ENCODE measurements around the gene PDGFB.

PDGFB gene

GRCh38 chr22:39205344-39206021 lies 39.3 kb downstream of the PDGFB start:
- no peak for DNase-seq (ENCODE audit: low read depth)

DNA sequence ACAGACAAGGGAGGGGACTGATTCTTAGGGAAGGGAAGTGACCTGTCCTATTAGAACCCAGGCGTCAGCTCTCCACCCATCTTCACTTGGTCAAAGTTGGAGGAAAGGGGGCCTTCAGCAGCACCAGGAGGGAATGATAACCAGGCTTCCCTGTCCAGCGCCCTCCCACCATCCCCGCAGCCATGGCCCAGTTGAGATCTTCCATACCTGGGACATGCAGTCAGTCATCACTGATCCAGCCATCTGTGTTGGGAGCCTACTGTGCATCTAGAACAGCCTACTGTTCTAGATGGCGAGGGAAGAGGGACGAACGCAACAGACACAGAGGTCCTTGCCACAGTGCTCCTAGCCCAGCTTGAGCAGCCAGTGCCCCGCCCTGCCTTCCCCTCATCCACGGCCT lies 40.6 kb downstream of the PDGFB start:
- DNase-seq (ENCODE audit: low read depth) = no peak

DNA sequence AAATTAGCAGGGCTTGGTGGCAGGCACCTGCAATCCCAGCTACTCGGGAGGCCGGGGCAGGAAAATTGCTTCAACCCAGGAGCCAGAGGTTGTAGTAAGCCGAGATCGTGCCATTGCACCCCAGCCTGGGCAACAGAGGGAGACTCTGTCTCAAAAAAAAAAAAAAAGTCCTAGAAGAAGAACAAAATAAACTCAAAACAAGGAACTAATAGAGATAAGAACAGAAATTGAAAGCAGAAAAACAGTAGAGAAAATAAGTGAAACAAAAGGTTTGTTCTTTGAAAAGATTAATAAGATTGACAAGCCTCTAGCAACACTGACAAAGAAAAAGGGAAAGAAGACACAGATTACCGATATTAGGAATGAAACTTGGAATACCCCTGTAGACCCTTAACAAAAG lies 47.2 kb downstream of the PDGFB start:
- no peak for DNase-seq (ENCODE audit: low read depth)

DNA sequence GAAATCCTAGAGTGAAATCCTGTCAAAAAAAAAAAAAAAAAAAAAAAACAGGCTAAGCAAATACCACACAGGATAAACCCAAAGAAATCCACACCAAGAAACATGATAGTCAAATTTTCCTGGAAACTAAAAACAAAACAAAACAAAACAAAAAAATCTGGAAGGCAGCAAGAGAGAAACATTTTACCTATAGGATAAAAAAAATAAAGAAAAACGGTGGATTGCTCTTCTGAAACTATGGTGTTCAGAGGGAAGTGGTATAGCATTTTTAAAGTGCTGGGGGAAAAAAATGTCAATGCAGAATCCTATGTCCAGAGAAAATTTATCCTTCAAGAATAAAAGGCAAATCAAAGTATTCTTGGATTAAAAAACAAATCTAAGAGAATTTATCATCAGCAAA lies 50.7 kb downstream of the PDGFB start:
- no peak for DNase-seq (ENCODE audit: low read depth)

DNA sequence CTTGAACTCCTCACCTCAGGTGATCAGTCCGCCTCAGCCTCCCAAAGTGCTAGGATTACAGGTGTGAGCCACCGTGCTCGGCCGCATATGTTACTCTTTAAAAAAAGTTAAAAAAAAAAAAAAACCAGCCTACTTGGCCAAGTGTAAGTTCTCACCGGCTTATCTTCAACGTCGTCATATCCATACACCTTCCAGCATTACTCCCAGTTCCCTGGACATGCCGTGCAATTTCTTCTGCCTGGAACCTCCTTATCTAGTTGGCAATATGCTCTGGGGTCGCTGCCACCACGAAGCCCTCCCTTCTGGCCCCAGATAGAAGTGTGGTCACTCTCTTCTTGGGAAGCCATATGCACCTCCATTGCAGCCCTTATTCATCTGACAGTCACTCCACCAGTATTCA lies 56.0 kb downstream of the PDGFB start:
- no peak for DNase-seq (ENCODE audit: low read depth)

DNA sequence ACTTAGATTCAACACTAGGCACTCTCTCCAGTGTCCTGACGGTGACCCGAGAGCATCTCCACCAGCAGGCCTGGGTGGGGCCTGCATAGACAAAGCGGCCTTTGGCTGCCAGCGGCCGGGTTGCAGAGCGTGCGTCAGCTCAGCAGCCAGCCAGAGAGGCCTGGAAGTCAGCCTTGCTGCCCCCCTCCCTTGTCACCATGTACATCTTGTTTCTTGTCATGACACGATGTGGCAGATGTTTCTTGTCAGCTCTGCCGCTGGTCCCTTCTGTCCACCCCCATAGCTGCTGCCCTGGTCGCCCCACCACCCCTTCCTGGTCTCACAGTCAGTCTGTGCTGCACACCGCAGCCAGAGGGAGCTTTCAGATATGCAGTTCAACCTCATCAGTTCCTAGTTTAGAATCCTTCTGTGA lies 59.2 kb downstream of the PDGFB start:
- peak; percentile 60 for DNase-seq (ENCODE audit: low read depth)

GRCh38 chr22:39184586-39185577 lies 59.9 kb downstream of the PDGFB start:
- no peak for DNase-seq (ENCODE audit: low read depth)

- DNase-seq (ENCODE audit: low read depth) = peak; percentile 53
Measured at GRCh38 chr22:39183991-39184585, 60.7 kb downstream of the PDGFB start.

DNA sequence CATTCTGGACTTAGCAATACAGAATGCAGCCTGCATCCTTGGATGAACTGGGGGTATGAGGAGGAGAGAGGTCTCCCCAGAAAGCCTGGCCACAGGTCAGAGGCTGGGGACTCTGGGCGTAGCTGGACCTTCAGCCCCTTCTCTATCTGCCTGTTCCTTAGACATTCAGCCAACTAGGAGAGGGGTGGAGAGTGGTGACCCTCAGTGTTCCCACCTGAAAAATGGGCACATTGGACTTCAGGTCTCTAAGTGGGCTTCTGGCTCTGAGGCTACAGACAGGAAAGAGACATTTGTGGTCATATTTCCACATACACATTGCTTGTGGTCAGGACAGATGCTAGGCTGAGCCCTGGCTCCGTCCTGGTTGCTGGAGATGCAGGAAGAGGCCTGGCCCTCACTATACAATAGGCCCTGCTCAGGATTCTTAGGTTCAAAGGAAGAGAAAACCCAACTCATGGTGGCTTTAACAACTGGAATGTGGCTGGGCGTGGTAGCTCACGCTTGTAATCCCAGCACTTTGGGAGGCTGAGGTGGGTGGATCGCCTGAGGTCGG lies 62.2 kb downstream of the PDGFB start:
- no peak for DNase-seq (ENCODE audit: low read depth)

GRCh38 chr22:39181778-39182177 lies 63.0 kb downstream of the PDGFB start:
- no peak for DNase-seq (ENCODE audit: low read depth)

GRCh38 chr22:39181356-39181755 lies 63.4 kb downstream of the PDGFB start:
- no peak for DNase-seq (ENCODE audit: low read depth)

GRCh38 chr22:39179841-39180335 lies 64.9 kb downstream of the PDGFB start:
- DNase-seq (ENCODE audit: low read depth) = no peak

DNA sequence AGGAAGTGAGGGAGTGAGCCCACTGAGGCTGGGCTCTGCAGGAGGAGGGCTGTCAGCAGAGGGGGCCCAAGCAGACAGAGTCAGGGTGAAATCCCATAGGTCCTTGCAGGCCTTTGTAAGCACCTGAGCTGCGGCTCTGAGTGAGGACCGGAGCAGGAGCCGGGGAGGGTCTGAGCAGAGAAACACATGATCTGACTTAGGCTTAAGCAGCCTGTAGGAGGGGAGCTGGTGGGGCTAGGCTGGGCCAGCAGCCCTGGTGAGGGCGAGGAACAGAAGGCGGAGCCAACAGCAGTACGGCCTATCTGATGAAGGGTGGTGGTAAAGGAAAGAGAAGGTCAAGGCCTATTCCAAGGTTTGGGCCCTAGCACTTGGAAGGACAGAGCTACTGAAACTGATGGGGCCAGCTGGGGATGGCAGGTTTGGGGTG lies 65.4 kb downstream of the PDGFB start:
- no peak for DNase-seq (ENCODE audit: low read depth)

DNA sequence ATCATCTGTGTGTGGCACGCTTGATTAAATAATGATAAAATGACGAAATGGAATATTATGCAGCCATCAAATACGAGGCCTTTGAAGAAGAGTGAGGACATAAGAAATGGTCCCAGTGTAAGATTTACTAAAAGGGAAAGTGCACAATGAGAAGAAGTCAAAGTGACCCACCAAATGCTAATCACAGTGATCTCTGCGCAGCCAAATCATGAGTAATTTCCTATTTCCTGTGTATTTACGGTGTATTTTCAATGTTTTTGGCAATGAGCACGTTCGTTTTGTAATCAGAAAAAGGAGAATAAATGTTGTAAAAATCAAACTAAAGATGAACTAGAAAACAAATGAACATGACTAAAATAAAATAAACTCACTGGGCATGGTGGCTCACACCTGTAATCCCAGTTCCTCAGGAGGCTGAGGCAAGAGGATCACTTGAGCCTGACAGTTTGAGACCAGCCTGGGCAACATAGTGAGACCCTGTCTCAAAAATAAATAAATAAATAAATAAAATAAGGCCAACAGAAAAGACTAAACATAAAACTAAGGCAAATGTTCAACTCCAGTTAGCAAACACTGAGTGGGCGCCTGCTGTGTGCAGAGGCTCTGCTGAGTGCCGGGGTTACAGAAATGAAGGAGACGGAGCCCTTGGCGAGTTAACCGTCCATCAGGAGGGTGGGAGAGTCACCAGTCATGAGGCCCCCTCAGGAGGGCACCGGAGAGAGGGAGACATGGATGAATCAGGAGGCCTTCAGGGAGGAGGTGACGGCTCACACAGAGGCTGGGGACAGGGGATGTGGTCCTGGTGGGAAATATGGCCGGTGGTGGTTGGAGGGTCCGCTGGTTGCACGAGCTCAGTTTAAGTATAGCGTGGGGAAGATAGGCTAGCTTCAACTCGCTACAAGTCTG lies 66.3 kb downstream of the PDGFB start:
- no peak for DNase-seq (ENCODE audit: low read depth)

DNA sequence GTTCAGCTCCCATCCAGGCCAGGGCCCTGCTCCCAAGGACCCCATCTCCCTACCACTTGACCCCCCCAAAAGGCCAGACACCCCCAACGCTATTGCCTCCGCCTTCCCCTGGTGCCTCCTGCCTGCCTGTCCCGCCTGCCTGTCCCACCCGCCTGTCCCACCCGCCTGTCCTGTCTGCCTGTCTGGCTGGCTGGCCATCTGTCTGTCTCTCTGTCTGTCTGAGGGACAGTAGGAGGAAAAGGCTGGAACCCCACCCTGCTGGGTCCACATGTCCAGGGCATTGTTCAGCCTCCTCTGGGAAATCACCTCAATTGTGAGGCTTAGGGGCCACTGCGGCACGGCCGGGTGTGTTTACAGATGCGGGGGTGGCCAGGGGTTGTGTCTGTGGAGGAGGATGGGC lies 67.0 kb downstream of the PDGFB start:
- DNase-seq (ENCODE audit: low read depth) = no peak

- DNase-seq (ENCODE audit: low read depth) = no peak
Measured at GRCh38 chr22:39177456-39177775, 67.4 kb downstream of the PDGFB start.

- DNase-seq (ENCODE audit: low read depth) = no peak
Measured at GRCh38 chr22:39176714-39177455, 67.9 kb downstream of the PDGFB start.

DNA sequence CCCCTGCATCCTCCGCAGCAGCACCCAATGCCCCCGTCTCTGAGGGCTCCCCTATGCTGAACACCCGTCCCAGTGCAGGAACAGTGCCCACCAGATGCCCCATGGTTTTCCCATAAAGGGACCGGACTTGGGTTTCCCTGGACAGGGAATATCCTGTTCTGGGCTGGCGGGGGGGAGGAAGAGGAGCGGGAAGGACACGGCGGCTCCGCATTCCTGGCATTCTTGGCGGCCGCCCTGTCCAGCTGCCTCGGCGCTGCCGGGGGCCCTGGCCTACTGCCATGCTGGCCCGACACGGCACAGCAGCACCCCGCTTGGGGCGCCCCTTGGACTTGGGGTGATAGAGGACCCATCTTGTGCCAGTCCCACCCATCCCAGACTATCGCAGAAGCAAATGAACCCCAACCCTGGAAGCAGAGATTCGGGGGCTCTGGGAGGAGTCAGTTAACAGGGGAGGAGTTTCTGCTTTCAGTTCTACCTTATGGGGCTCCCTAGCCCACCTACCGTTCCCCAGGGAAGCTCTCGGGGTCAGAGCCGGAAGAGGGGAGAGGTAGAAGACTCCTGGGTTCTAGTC lies 68.6 kb downstream of the PDGFB start:
- no peak for DNase-seq (ENCODE audit: low read depth)

GRCh38 chr22:39175353-39176142 lies 69.2 kb downstream of the PDGFB start:
- no peak for DNase-seq (ENCODE audit: low read depth)

Data from GM04503 (cell line).